ENCODE results near the gene TBX2. TPM values are rescaled to one million over a fixed set of nuclear protein-coding genes. Genes with fewer than 3 reads are reported as not detected.

TBX2 gene
- total RNA-seq, 5 donors from 2014 or later (not counting 1 experiment from before 2014, with no cell fraction given), result 0.26 to 0.82 (median 0.32) TPM; not detected in 2

- 100% methylated on average over 2 of the region's 6 CpGs for WGBS (ENCODE audit: insufficient coverage)
- CTCF ChIA-PET, result interaction anchor here in 1 of 2 donors (0.7 to 1.4 kb wide), 2 partner anchors 34 to 370 kb away, joined by 3 read pairs; no protein-coding TSS in a partner anchor
Measured at GRCh38 chr17:61415374-61416210, 15.9 kb downstream of the TBX2 start.

GRCh38 chr17:61416211-61416539 lies 16.5 kb downstream of the TBX2 start:
- Histone ChIP-seq H3K36me3 (ENCODE audit: control insufficient read depth in 2 of 2, extremely low read depth in 1 of 2, insufficient read depth in 1 of 2, low read length in 1 of 2) (no peaks in the 10 kb centered on the region), H3K27ac (ENCODE audit: low read length) (no peak overlapping the region), H3K27me3 (replicated peaks in 1 of 2; ENCODE audit: control insufficient read depth in 2 of 2, extremely low read depth in 1 of 2, insufficient read depth in 2 of 2, low read length in 1 of 2) (peaks cover 3 to 63% of the 10 kb centered on the region in 2 experiments), H3K9me3 (no peaks in the 10 kb centered on the region), H3K4me3 (ENCODE audit: control insufficient read depth in 1 of 2, extremely low read depth in 1 of 2, low read length in 1 of 2) (no peak overlapping the region), H3K4me1 (ENCODE audit: control insufficient read depth in 1 of 2, extremely low read depth in 1 of 2, insufficient read depth in 2 of 2, low read length in 2 of 2) (peaks cover 0 to 28% of the 10 kb centered on the region in 2 experiments)
- no peak for ATAC-seq (replicated peaks in 1 of 4)
- Mint-ChIP-seq H3K4me1 (peaks cover 0 to 6% (median 0%) of the 10 kb centered on the region in 3 donors), H3K27ac (peak overlapping the region in 1 of 2 donors; percentile 59), H3K27me3 (peaks cover 22 to 40% of the 10 kb centered on the region in 2 donors), H3K4me3 (no peak overlapping the region), H3K36me3 (no peaks in the 10 kb centered on the region), H3K9me3 (no peaks in the 10 kb centered on the region)
- DNase-seq, result no peak
- ChIA-PET CTCF (interaction anchor here in 1 of 2 donors (0.7 kb wide), 1 partner anchor 371 kb away, joined by 3 read pairs; no protein-coding TSS in a partner anchor), POLR2A (no interaction called here)
- 93% methylated on average over 6 of the region's 6 CpGs for WGBS (ENCODE audit: insufficient coverage)

More at GRCh38 chr17:61415374-61416210, 15.9 kb downstream of the TBX2 start:
- Histone ChIP-seq H3K4me1 (ENCODE audit: control insufficient read depth in 1 of 2, extremely low read depth in 1 of 2, insufficient read depth in 2 of 2, low read length in 2 of 2) (peaks cover 0 to 33% of the 10 kb centered on the region in 2 experiments), H3K27me3 (replicated peaks in 1 of 2; ENCODE audit: control insufficient read depth in 2 of 2, extremely low read depth in 1 of 2, insufficient read depth in 2 of 2, low read length in 1 of 2) (peaks cover 0 to 66% of the 10 kb centered on the region in 2 experiments), H3K9me3 (no peaks in the 10 kb centered on the region), H3K36me3 (ENCODE audit: control insufficient read depth in 2 of 2, extremely low read depth in 1 of 2, insufficient read depth in 1 of 2, low read length in 1 of 2) (no peaks in the 10 kb centered on the region), H3K27ac (ENCODE audit: low read length) (no peak overlapping the region), H3K4me3 (ENCODE audit: control insufficient read depth in 1 of 2, extremely low read depth in 1 of 2, low read length in 1 of 2) (no peak overlapping the region)
- POLR2A ChIA-PET, result no interaction called here
- ATAC-seq (replicated peaks in 1 of 4) (no peak), DNase-seq (no peak)
- Mint-ChIP-seq H3K4me3 (no peak overlapping the region), H3K36me3 (no peaks in the 10 kb centered on the region), H3K27ac (no peak overlapping the region), H3K27me3 (peaks cover 18 to 37% of the 10 kb centered on the region in 2 donors), H3K4me1 (peaks cover 1 to 7% (median 2%) of the 10 kb centered on the region in 3 donors), H3K9me3 (no peaks in the 10 kb centered on the region)

- peak in 21 of 35 experiments; percentile 27 to 71 (median 42) for DNase-seq
- Histone ChIP-seq H3K27me3 (replicated peaks in 1 of 2; ENCODE audit: control insufficient read depth in 2 of 2, extremely low read depth in 1 of 2, insufficient read depth in 2 of 2, low read length in 1 of 2) (peaks cover 3 to 61% of the 10 kb centered on the region in 2 experiments), H3K36me3 (ENCODE audit: control insufficient read depth in 2 of 2, extremely low read depth in 1 of 2, insufficient read depth in 1 of 2, low read length in 1 of 2) (no peaks in the 10 kb centered on the region), H3K27ac (ENCODE audit: low read length) (no peak overlapping the region), H3K9me3 (no peaks in the 10 kb centered on the region), H3K4me3 (ENCODE audit: control insufficient read depth in 1 of 2, extremely low read depth in 1 of 2, low read length in 1 of 2) (no peak overlapping the region), H3K4me1 (ENCODE audit: control insufficient read depth in 1 of 2, extremely low read depth in 1 of 2, insufficient read depth in 2 of 2, low read length in 2 of 2) (peaks cover 0 to 22% of the 10 kb centered on the region in 2 experiments)
- Mint-ChIP-seq H3K27me3 (peaks cover 28 to 46% of the 10 kb centered on the region in 2 donors), H3K9me3 (no peaks in the 10 kb centered on the region), H3K27ac (no peak overlapping the region), H3K36me3 (no peaks in the 10 kb centered on the region), H3K4me3 (no peak overlapping the region), H3K4me1 (peaks cover 0 to 6% (median 0%) of the 10 kb centered on the region in 3 donors)
- ChIA-PET CTCF (interaction anchor here in 1 of 2 donors (0.5 kb wide), 1 partner anchor 445 kb away, joined by 8 read pairs; no protein-coding TSS in a partner anchor), POLR2A (no interaction called here)
- peak in 2 of 4 experiments; percentile 36 to 43 for ATAC-seq (replicated peaks in 1 of 4)
- 29% methylated on average over 30 of the region's 43 CpGs for WGBS (ENCODE audit: insufficient coverage)
Measured at GRCh38 chr17:61416540-61417363, 17.1 kb downstream of the TBX2 start.

- WGBS (ENCODE audit: insufficient coverage), result 83% methylated on average over 2 of the region's 2 CpGs
- ATAC-seq (replicated peaks in 1 of 4) (no peak), DNase-seq (no peak)
- no peaks in the 10 kb centered on the region for H3K9me3 ChIP-seq
- CTCF ChIA-PET, result interaction anchor here in 1 of 2 donors (0.6 kb wide), 1 partner anchor 9 kb away, joined by 3 read pairs; no protein-coding TSS in a partner anchor
- POLR2A ChIA-PET, result no interaction called here
- H3K4me1 ChIP-seq (ENCODE audit: control insufficient read depth in 1 of 2, extremely low read depth in 1 of 2, insufficient read depth in 2 of 2, low read length in 2 of 2), result peaks cover 0 to 9% of the 10 kb centered on the region in 2 experiments
- H3K36me3 ChIP-seq (ENCODE audit: control insufficient read depth in 2 of 2, extremely low read depth in 1 of 2, insufficient read depth in 1 of 2, low read length in 1 of 2), result no peaks in the 10 kb centered on the region
- Mint-ChIP-seq H3K9me3 (no peaks in the 10 kb centered on the region), H3K36me3 (no peaks in the 10 kb centered on the region), H3K27me3 (peaks cover 43 to 57% of the 10 kb centered on the region in 2 donors), H3K4me1 (peaks cover 0 to 4% (median 0%) of the 10 kb centered on the region in 3 donors), H3K27ac (no peak overlapping the region), H3K4me3 (no peak overlapping the region)
- H3K4me3 ChIP-seq (ENCODE audit: control insufficient read depth in 1 of 2, extremely low read depth in 1 of 2, low read length in 1 of 2), result no peak overlapping the region
- H3K27me3 ChIP-seq (replicated peaks in 1 of 2; ENCODE audit: control insufficient read depth in 2 of 2, extremely low read depth in 1 of 2, insufficient read depth in 2 of 2, low read length in 1 of 2), result peaks cover 6 to 46% of the 10 kb centered on the region in 2 experiments
- no peak overlapping the region for H3K27ac ChIP-seq (ENCODE audit: low read length)
Measured at GRCh38 chr17:61418449-61418848, 18.8 kb downstream of the TBX2 start.

GRCh38 chr17:61419496-61420046 lies 19.9 kb downstream of the TBX2 start:
- Histone ChIP-seq H3K4me3 (ENCODE audit: control insufficient read depth in 1 of 2, extremely low read depth in 1 of 2, low read length in 1 of 2) (no peak overlapping the region), H3K9me3 (no peaks in the 10 kb centered on the region), H3K36me3 (ENCODE audit: control insufficient read depth in 2 of 2, extremely low read depth in 1 of 2, insufficient read depth in 1 of 2, low read length in 1 of 2) (no peaks in the 10 kb centered on the region), H3K27ac (ENCODE audit: low read length) (no peak overlapping the region), H3K27me3 (replicated peaks in 1 of 2; ENCODE audit: control insufficient read depth in 2 of 2, extremely low read depth in 1 of 2, insufficient read depth in 2 of 2, low read length in 1 of 2) (peaks cover 6 to 49% of the 10 kb centered on the region in 2 experiments), H3K4me1 (ENCODE audit: control insufficient read depth in 1 of 2, extremely low read depth in 1 of 2, insufficient read depth in 2 of 2, low read length in 2 of 2) (peaks cover 0 to 9% of the 10 kb centered on the region in 2 experiments)
- POLR2A ChIA-PET, result interaction anchor here in 1 of 2 donors (0.6 kb wide), 1 partner anchor 647 kb away, joined by 3 read pairs; no protein-coding TSS in a partner anchor
- no peak overlapping the region for H3K27ac Mint-ChIP-seq
- 80% methylated on average over 8 of the region's 8 CpGs for WGBS (ENCODE audit: insufficient coverage)
- CTCF ChIA-PET, result interaction anchor here in 1 of 2 donors (0.7 kb wide), 1 partner anchor 37 kb away, joined by 3 read pairs; no protein-coding TSS in a partner anchor
- peaks cover 0 to 4% (median 0%) of the 10 kb centered on the region in 3 donors for H3K4me1 Mint-ChIP-seq
- ATAC-seq (replicated peaks in 1 of 4) (no peak), DNase-seq (no peak)
- H3K9me3 Mint-ChIP-seq, result no peaks in the 10 kb centered on the region
- H3K4me3 Mint-ChIP-seq, result no peak overlapping the region
- peaks cover 44 to 65% of the 10 kb centered on the region in 2 donors for H3K27me3 Mint-ChIP-seq
- no peaks in the 10 kb centered on the region for H3K36me3 Mint-ChIP-seq
